Testis (tissue), 2 donors: Measurements from ENCODE around the gene LYAR.

Source experiments
- POLR2A ChIP-seq: fragments of 450-650 bp; IDR thresholded peaks from one replicate; pipeline ENCODE4 v1.6.1; 2017; ENCODE audit warnings: antibody characterized with exemption, mild to moderate bottlenecking, moderate library complexity
- TF ChIP-seq, protein P1 (sequence below), 3 experiments: fragments of 450-650 bp in 2 of 3; fragments of 200-600 bp in 1 of 3; sonication (generic) in 1 of 3; IDR thresholded peaks; one replicate each; pipeline ENCODE4 v1.5.1; 2016 to 2019; ENCODE audit warnings: antibody characterized with exemption in 3 of 3, mild to moderate bottlenecking in 2 of 3, moderate library complexity in 1 of 3

DNA sequence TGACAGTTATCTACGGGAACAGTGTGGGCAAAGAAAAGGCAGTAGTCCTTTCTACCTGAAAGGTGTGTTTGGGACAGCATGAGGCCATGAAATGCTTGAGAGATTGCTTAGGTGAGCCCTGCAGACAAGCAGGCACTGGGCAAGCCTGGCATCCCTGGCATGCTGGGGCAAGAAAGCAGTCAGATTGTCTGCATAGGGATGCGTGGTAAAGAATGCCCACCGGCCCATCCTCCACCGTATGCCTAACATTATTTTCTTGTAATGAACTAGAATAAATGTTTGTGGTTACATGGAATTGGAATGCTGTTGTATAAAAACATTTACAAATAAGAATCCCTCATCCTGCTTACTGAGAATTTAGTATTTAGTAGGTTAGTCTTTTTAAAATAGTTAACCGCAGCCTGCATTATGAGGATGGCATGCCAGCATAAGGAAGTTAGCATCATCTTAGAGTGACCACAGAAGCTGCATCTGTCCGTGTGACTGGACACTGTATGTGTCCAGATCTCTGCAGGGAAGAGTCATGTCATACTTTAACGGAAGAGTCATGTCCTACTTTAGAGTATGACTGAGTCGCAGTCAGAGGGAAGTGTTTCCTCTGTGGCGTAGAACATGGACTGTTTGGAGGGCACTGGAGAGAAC is 19.0 kb upstream of the LYAR start:
- TF ChIP-seq, protein P1, sequence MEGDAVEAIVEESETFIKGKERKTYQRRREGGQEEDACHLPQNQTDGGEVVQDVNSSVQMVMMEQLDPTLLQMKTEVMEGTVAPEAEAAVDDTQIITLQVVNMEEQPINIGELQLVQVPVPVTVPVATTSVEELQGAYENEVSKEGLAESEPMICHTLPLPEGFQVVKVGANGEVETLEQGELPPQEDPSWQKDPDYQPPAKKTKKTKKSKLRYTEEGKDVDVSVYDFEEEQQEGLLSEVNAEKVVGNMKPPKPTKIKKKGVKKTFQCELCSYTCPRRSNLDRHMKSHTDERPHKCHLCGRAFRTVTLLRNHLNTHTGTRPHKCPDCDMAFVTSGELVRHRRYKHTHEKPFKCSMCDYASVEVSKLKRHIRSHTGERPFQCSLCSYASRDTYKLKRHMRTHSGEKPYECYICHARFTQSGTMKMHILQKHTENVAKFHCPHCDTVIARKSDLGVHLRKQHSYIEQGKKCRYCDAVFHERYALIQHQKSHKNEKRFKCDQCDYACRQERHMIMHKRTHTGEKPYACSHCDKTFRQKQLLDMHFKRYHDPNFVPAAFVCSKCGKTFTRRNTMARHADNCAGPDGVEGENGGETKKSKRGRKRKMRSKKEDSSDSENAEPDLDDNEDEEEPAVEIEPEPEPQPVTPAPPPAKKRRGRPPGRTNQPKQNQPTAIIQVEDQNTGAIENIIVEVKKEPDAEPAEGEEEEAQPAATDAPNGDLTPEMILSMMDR (IDR thresholded peaks at IDR 0.05), result no peak
- no peak for TF ChIP-seq POLR2A
